Panc1 (cell line): ENCODE measurements around the gene CDHR2. TPM values are rescaled to one million over a fixed set of nuclear protein-coding genes. Genes with fewer than 3 reads are reported as not detected.
A peak's percentile ranks its signal among the peaks of the same experiment; 100 is the strongest.

Source experiments
- ATAC-seq: fragments of 200-7000 bp; cut with Tn5 transposase; 2 replicates; pipeline ENCODE4 v1.9.1; 2020; ENCODE audit warnings: mild to moderate bottlenecking, moderate library complexity
- BruUV-seq: library from RNA; stranded (reverse); fragments of 400-500 nt; replicated peaks from 2 replicates; lab custom pipeline; 2021; lab: Mats Ljungman, UMichigan
- CTCF ChIA-PET: fragments of 300-600 bp; sonication (Branson Sonifier 250); formaldehyde crosslinking; loops from one replicate; lab custom pipeline; 2022; ENCODE audit warnings: antibody characterized with exemption; lab: Charles Lee
- POLR2A ChIA-PET: fragments of 300-600 bp; sonication (Branson Sonifier 250); formaldehyde crosslinking; loops from one replicate; lab custom pipeline; 2022; ENCODE audit warnings: antibody characterized with exemption; lab: Charles Lee
- DNase-seq: peaks from one replicate; pipeline ENCODE4 v3.0.0-alpha.2; 2010; ENCODE audit warnings: low read depth, low spot score
- H3K27ac ChIP-seq: 2 replicates; pipeline ENCODE4 v1.5.1; 2011; ENCODE audit warnings: mild to moderate bottlenecking, low read length, inconsistent platforms
- H3K27me3 ChIP-seq: fragments of 200-500 bp; sonication (Bioruptor generic); 2 replicates; pipeline ENCODE4 v1.6.0; 2014; ENCODE audit warnings: low read length, inconsistent platforms; ENCODE audit not compliant: control insufficient read depth, insufficient read depth
- H3K36me3 ChIP-seq: fragments of 200-500 bp; sonication (Bioruptor generic); 2 replicates; pipeline ENCODE4 v1.5.1; 2014; ENCODE audit warnings: inconsistent platforms, mild to moderate bottlenecking, low read length, moderate library complexity; ENCODE audit not compliant: control insufficient read depth, insufficient read depth
- H3K4me1 ChIP-seq: 2 replicates; pipeline ENCODE4 v1.5.1; 2011; ENCODE audit warnings: inconsistent platforms, mild to moderate bottlenecking, low read length, moderate library complexity; ENCODE audit not compliant: control insufficient read depth, insufficient read depth
- H3K4me3 ChIP-seq, 2 experiments: 2 replicates each; pipeline ENCODE4 v1.5.1; 2011 to 2012; ENCODE audit warnings: low read depth in 2 of 2, low read length in 2 of 2, mild to moderate bottlenecking in 2 of 2, inconsistent platforms in 1 of 2, moderate library complexity in 1 of 2
- H3K9me3 ChIP-seq: fragments of 200-500 bp; sonication (Bioruptor generic); 2 replicates; pipeline ENCODE4 v1.5.1; 2014; ENCODE audit warnings: low read depth, mild to moderate bottlenecking, inconsistent platforms, low read length, moderate library complexity; ENCODE audit not compliant: control insufficient read depth, insufficient read depth
- POLR2AphosphoS5 ChIP-seq: IDR thresholded peaks from 2 replicates; pipeline ENCODE4 v1.6.1; 2012; ENCODE audit warnings: mild to moderate bottlenecking, low read depth, low read length, moderate library complexity
- SIN3A ChIP-seq: IDR thresholded peaks from 2 replicates; pipeline ENCODE4 v1.6.1; 2012; ENCODE audit warnings: low read depth, mild to moderate bottlenecking, low read length, moderate library complexity, borderline replicate concordance; ENCODE audit not compliant: insufficient read depth
- TCF7L2 ChIP-seq: IDR thresholded peaks from 2 replicates; pipeline ENCODE4 v1.6.1; 2011; ENCODE audit warnings: mild to moderate bottlenecking, low read depth, low read length, inconsistent platforms
- in situ Hi-C: cut with HindIII; loops from 2 replicates; pipeline ENCODE4 v1.10.0; 2016; ENCODE audit warnings: low sequenced_read_pairs, low pct_unique_long_range_greater_than_20kb
- intact Hi-C: fragments of 100-400 bp; cut with micrococcal nuclease; formaldehyde crosslinking; loops from one replicate; pipeline ENCODE4 v1.10.0; 2022; ENCODE audit not compliant: unreplicated experiment
- total RNA-seq: library from RNA; stranded (reverse); gene quantifications from one replicate; pipeline ENCODE4 v1.2.1, GENCODE V29; 2021; ENCODE audit not compliant: unreplicated experiment
- TF ChIP-seq, protein P1 (sequence below), 2 experiments: IDR thresholded peaks; 2 replicates each; pipeline ENCODE4 v1.6.1; 2011 to 2012; ENCODE audit warnings: low read depth in 2 of 2, control low read depth in 1 of 2, low read length in 1 of 2, mild to moderate bottlenecking in 1 of 2, moderate library complexity in 1 of 2; ENCODE audit not compliant: insufficient read depth in 1 of 2
- TF ChIP-seq, protein P2 (sequence below): fragments of 450-650 bp; IDR thresholded peaks from 2 replicates; pipeline ENCODE4 v1.5.1; 2017; ENCODE audit warnings: mild to moderate bottlenecking

CDHR2 gene
- total RNA-seq, 1 experiment from 2014 or later = 0.72 TPM

DNA sequence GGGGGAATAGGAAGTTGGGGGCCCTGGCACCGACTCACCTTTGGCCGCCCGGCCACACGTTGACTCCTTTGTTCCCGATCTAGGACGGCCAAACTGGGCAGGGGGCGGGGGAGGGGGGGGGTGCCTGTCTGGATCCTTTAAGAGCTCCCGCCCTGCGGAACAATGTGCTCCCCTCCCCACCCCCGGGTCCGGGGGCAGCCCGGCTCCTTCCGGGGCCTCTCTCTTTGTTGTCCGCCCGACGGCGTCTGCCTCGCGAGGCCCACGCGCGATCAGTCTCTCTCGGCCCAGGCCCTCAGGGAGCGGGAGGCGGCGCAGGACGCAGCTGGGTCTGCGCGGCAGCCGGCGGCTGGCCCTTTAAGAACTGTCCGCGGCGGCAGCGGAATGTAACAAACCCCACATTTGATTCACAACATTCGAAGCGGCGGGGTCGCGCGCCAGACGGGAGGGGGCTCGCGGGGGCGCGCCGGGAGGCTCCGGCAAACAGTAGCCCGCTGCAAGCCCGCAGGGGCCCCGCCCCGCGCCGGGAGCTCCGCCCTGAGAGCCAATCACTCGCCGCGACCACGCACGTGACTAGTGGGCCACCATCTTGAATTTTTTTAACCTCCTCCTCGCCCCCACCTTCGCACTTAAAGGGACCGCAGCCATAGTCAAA lies 12.1 kb upstream of the CDHR2 start, which contains the start of gene RNF44:
Gene RNF44, minus strand, starts transcription at position 501 of the 652 bp plus-strand sequence. CDS start 4,930 bp downstream, outside the sequence.
- Histone ChIP-seq H3K27ac (peak within 1 kb of the TSS; percentile 99), H3K27me3 (no peaks in the 10 kb centered on the region), H3K4me3 (peak within 1 kb of the TSS; percentile 97 to 98), H3K36me3 (peaks cover 6% of the 10 kb centered on the region), H3K4me1 (peaks cover 61% of the 10 kb centered on the region), H3K9me3 (no peaks in the 10 kb centered on the region)
- intact Hi-C loops (no loop called here), in situ Hi-C loops (no loop called here)
- BruUV-seq = no TSS peak
- CTCF ChIA-PET = interaction anchor here (1.0 to 1.6 kb wide), 3 partner anchors 36 to 120 kb away, joined by 3 to 9 read pairs (median 8); no protein-coding TSS in a partner anchor
- ATAC-seq (peak; percentile 75), DNase-seq (peak; percentile 92)
- POLR2A ChIA-PET = interaction anchor here (0.8 kb wide), 1 partner anchor 10 kb away, joined by 10 read pairs; no protein-coding TSS in a partner anchor
- TF ChIP-seq, protein P1, sequence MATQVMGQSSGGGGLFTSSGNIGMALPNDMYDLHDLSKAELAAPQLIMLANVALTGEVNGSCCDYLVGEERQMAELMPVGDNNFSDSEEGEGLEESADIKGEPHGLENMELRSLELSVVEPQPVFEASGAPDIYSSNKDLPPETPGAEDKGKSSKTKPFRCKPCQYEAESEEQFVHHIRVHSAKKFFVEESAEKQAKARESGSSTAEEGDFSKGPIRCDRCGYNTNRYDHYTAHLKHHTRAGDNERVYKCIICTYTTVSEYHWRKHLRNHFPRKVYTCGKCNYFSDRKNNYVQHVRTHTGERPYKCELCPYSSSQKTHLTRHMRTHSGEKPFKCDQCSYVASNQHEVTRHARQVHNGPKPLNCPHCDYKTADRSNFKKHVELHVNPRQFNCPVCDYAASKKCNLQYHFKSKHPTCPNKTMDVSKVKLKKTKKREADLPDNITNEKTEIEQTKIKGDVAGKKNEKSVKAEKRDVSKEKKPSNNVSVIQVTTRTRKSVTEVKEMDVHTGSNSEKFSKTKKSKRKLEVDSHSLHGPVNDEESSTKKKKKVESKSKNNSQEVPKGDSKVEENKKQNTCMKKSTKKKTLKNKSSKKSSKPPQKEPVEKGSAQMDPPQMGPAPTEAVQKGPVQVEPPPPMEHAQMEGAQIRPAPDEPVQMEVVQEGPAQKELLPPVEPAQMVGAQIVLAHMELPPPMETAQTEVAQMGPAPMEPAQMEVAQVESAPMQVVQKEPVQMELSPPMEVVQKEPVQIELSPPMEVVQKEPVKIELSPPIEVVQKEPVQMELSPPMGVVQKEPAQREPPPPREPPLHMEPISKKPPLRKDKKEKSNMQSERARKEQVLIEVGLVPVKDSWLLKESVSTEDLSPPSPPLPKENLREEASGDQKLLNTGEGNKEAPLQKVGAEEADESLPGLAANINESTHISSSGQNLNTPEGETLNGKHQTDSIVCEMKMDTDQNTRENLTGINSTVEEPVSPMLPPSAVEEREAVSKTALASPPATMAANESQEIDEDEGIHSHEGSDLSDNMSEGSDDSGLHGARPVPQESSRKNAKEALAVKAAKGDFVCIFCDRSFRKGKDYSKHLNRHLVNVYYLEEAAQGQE (IDR thresholded peaks at IDR 0.05; ENCODE audit: insufficient read depth in 1 of 2, low read depth in 2 of 2, low read length in 1 of 2) = peak in 1 of 2 experiments; percentile 54; a peak in 2 of 4 replicates
- TF ChIP-seq POLR2AphosphoS5 (peak; percentile 63; the same call in 1 of the 2 replicates), SIN3A (no peak)

DNA sequence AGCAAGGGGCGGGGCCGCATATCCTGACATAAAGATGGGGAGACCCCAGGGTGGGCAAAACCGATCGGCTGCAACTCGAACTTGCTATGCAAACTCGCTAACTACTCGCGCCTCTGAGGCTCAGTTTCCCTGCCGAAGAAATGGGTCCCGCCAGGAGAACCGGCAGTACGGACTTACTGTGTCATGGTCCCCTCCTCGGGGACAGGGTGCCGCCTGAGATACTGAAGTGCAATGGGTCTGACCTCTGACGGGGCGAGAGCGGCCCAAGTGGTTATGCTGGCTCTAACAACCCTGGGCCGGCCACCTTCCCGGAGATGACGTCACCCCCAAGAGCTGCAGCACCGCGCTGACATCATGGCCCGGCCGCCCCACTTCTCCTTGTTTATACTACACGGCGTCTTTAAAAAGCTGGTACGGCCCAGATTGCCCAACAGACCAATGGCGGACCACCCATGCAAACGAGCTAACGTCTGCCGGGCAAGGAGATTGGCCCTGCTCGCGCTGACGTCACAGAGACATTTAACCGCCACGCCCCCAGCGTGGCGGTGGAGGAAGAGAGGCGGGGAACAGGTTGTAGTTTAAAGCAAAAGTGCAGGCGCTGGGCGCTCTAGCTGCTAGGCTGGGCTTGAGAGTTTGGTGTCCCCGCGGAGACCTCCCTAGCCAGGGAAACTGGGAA lies 11.4 kb upstream of the CDHR2 start:
- in situ Hi-C loops (no loop called here), intact Hi-C loops (no loop called here)
- Histone ChIP-seq H3K27me3 (no peaks in the 10 kb centered on the region), H3K36me3 (peaks cover 6% of the 10 kb centered on the region), H3K9me3 (no peaks in the 10 kb centered on the region), H3K27ac (peak overlapping the region; percentile 89), H3K4me3 (peak overlapping the region; percentile 97 to 98), H3K4me1 (peaks cover 63% of the 10 kb centered on the region)
- ATAC-seq = peak; percentile 83
- TF ChIP-seq, protein P2, sequence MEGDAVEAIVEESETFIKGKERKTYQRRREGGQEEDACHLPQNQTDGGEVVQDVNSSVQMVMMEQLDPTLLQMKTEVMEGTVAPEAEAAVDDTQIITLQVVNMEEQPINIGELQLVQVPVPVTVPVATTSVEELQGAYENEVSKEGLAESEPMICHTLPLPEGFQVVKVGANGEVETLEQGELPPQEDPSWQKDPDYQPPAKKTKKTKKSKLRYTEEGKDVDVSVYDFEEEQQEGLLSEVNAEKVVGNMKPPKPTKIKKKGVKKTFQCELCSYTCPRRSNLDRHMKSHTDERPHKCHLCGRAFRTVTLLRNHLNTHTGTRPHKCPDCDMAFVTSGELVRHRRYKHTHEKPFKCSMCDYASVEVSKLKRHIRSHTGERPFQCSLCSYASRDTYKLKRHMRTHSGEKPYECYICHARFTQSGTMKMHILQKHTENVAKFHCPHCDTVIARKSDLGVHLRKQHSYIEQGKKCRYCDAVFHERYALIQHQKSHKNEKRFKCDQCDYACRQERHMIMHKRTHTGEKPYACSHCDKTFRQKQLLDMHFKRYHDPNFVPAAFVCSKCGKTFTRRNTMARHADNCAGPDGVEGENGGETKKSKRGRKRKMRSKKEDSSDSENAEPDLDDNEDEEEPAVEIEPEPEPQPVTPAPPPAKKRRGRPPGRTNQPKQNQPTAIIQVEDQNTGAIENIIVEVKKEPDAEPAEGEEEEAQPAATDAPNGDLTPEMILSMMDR = no peak
- TF ChIP-seq SIN3A (no peak), POLR2AphosphoS5 (no peak), TCF7L2 (peak; percentile 58; the same call in 1 of the 2 replicates)
- TF ChIP-seq, protein P1 (IDR thresholded peaks at IDR 0.05; ENCODE audit: insufficient read depth in 1 of 2, low read depth in 2 of 2, low read length in 1 of 2) = no peak
- peak; percentile 96 for DNase-seq
- ChIA-PET CTCF (interaction anchor here (0.6 to 1.6 kb wide), 4 partner anchors 35 to 132 kb away, joined by 3 to 9 read pairs (median 6); no protein-coding TSS in a partner anchor), POLR2A (interaction anchor here (0.7 kb wide), 1 partner anchor 142 kb away, joined by 5 read pairs; no protein-coding TSS in a partner anchor)
- BruUV-seq = no TSS peak
